GM12872 (cell line): ENCODE measurements around the gene CSNK1G2.

ENCODE experiments used
- TF ChIP-seq, protein P1 (sequence below): IDR thresholded peaks from 3 replicates; pipeline ENCODE4 v1.5.1; 2011; ENCODE audit warnings: low read depth, mild to moderate bottlenecking, low read length, moderate library complexity; ENCODE audit not compliant: insufficient read depth

Gene CSNK1G2

DNA sequence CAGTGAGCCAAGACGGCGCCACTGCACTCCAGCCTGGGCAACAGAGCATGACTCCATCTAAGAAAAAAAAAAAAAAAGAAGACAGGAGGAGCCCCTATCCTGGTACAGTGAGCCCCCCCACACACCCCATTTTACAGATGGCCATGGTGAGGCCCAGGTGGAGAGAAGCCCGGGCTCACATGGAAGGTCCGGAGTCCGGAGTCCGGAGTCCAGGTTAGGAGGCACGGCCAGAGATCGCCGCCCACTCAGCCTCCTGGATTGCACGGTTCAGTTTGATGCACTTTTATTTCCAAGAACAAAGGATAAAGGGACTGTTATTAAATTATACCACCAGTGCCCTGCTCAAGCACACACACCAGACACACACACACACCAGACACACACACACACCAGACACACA is 85.8 kb downstream of the CSNK1G2 start:
- TF ChIP-seq, protein P1, sequence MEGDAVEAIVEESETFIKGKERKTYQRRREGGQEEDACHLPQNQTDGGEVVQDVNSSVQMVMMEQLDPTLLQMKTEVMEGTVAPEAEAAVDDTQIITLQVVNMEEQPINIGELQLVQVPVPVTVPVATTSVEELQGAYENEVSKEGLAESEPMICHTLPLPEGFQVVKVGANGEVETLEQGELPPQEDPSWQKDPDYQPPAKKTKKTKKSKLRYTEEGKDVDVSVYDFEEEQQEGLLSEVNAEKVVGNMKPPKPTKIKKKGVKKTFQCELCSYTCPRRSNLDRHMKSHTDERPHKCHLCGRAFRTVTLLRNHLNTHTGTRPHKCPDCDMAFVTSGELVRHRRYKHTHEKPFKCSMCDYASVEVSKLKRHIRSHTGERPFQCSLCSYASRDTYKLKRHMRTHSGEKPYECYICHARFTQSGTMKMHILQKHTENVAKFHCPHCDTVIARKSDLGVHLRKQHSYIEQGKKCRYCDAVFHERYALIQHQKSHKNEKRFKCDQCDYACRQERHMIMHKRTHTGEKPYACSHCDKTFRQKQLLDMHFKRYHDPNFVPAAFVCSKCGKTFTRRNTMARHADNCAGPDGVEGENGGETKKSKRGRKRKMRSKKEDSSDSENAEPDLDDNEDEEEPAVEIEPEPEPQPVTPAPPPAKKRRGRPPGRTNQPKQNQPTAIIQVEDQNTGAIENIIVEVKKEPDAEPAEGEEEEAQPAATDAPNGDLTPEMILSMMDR, result no peak

DNA sequence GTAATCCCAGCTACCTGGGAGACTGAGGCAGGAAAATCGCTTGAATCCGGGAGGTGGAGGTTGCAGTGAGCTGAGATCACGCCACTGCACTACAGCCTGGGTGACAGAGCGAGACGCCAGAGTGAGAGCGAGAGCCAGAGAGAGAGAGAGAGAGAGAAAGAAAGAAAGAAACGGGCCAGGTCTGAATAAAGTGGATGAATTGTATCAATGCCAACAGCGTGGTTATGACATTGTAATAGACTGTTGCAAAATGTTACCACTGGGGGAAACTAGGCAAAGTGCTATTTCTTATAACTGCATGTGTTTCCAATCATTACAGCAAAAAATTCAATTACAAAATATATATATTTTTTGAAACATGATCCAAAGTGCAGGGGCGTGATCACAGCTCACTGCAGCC is 86.4 kb downstream of the CSNK1G2 start:
- TF ChIP-seq, protein P1, result no peak
